HCT116 (cell line): Measurements from ENCODE around the gene PROX2.

Experiments used
- CTCF ChIP-seq, 3 experiments: fragments of 200-600 bp in 1 of 3; sonication (generic) in 1 of 3; IDR thresholded peaks in 2 of 3; conservative IDR thresholded peaks in 1 of 3; 2 replicates each; pipeline ENCODE4 v1.5.1; 2012 to 2017; ENCODE audit warnings: low read depth in 2 of 3, low read length in 2 of 3, antibody characterized with exemption in 1 of 3, borderline replicate concordance in 1 of 3, control low read depth in 1 of 3, mild to moderate bottlenecking in 1 of 3, mixed read lengths in 1 of 3, mixed run types in 1 of 3, moderate library complexity in 1 of 3; ENCODE audit not compliant: insufficient read depth in 1 of 3
- ELF1 ChIP-seq: IDR thresholded peaks from 2 replicates; pipeline ENCODE4 v1.6.1; 2012; ENCODE audit warnings: low read depth, borderline replicate concordance
- EZH2 ChIP-seq: fragments of 200-600 bp; sonication (generic); IDR thresholded peaks from 2 replicates; pipeline ENCODE4 v1.6.1; 2017; ENCODE audit warnings: antibody characterized with exemption, mixed run types
- EZH2phosphoT487 ChIP-seq: fragments of 200-600 bp; IDR thresholded peaks from 2 replicates; pipeline ENCODE4 v1.6.1; 2018; ENCODE audit warnings: antibody characterized with exemption, borderline replicate concordance
- JUND ChIP-seq: IDR thresholded peaks from 2 replicates; pipeline ENCODE4 v1.6.1; 2012
- POLR2A ChIP-seq: IDR thresholded peaks from 2 replicates; pipeline ENCODE4 v1.7.0; 2011; ENCODE audit warnings: borderline replicate concordance; ENCODE audit not compliant: insufficient read depth, insufficient read length; ENCODE audit errors: extremely low read depth
- SRF ChIP-seq: IDR thresholded peaks from 2 replicates; pipeline ENCODE4 v1.6.1; 2012; ENCODE audit warnings: low read depth
- YY1 ChIP-seq: IDR thresholded peaks from 2 replicates; pipeline ENCODE4 v1.6.1; 2011; ENCODE audit warnings: low read length, low read depth, moderate library complexity, mild to moderate bottlenecking; ENCODE audit not compliant: insufficient replicate concordance; ENCODE audit errors: extremely low read depth

DNA sequence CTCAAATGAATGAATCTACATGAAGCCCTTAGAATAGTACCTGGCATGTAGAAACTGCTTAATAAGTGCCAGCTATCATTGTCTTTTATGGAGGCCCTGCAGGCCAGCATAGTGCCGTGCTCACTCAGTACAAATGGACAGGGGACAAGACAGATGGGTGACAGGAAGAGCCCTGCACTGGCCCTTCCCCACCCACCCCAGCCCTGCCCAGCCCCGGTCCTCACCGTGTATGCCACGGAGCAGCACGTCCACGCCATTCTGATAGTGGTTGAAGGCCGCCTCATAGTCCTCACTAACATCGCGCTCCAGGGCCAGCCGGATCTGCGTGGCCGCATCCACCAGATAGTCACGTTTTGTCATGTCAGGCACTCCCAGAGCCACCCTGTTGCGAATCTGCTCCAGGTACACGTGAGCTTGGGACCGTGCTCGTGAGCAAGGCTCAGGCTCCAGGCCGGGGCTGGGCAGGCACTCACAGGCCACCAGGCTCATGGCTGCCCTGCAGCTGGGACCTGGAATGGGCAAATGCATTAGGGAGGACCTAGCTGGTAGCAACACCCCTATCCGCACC, 45.2 kb upstream of the PROX2 start:
- TF ChIP-seq EZH2phosphoT487 (no peak), CTCF (IDR thresholded peaks at IDR 0.05 in 2 of 3, conservative IDR thresholded peaks at IDR 0.05 in 1 of 3; ENCODE audit: borderline replicate concordance in 1 of 3, insufficient read depth in 1 of 3, low read depth in 2 of 3, low read length in 2 of 3) (no peak), YY1 (no peak), POLR2A (no peak), EZH2 (no peak), SRF (no peak), JUND (no peak), ELF1 (no peak)
